HPDE6-E6E7 (cell line): ENCODE measurements around the gene ID2.
A peak's percentile ranks its signal among the peaks of the same experiment; 100 is the strongest.

Experiments used
- DNase-seq: peaks from one replicate; pipeline ENCODE4 v3.0.0; 2011; ENCODE audit warnings: missing footprints; ENCODE audit errors: extremely low spot score

Gene ID2

DNA sequence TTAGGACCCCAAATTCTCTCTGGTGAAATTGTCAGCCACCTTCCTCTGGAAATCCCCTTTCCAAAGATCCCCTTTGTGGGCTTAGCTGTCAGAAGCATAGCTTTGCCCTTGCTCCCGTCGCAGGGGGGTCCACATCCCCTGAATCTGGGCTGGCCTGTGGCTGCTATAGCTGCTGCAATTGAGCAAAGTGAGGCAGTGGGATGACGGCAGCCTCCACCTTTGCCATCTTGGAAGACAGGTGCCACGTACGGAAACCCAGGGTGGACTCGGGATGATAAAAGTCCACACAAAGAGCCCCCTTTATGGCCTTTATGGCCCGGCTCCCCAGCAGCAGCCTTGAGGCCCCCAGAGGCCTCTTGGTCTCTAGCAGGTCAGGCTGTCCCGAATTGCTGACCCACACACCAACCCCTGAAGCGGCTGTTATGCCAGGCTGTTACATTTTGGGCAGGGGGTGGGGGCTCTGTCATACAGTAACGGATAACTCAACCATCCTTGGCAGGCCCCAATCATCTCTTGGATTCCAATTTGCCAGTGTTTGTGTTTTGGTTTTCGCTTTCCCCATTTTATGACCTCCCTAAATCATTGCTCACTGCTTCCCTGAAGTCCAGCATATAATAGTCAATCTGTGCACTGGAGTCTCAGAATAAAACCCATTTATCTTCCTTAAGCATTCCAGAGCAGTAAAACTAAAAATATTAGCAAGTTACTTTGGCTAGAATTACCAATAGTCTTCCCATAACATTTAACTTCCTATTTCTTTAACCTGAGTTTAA is 33.2 kb upstream of the ID2 start:
- DNase-seq = no peak

DNA sequence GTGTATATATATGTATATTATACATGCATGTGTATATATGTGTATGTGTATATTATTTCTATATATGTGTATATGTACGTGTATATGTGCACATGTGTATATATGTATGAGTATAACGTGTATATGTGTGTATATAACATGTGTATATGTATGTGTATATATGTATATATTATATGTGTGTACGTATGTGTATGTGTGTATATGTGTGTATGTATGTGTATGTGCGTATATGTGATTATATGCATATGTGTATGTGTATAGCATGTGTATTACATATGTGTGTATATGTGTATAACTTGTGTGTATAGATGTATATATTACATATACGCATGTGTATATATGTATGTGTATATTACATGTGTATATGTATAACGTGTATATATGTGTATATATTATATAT is 32.1 kb upstream of the ID2 start:
- DNase-seq = no peak

DNA sequence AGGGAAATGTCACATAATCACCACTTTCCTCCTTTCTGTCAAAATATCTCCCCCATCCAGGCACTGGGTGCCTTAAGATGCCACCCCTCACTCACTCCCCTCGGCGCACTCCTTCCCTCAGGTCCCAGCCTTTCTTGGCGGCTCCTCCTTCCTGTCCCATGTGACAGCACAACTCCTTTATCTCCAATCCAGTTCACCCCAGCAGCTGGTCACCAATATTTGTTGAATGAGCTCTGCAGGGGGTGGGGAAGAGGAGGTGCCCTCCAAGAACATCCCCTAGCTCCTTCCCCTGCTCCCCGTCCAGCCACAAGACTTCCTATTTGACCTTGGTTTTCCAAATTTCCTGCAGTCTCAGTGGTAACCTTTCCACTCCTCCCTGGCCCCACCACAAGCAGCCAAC is 31.6 kb upstream of the ID2 start:
- DNase-seq = no peak

DNA sequence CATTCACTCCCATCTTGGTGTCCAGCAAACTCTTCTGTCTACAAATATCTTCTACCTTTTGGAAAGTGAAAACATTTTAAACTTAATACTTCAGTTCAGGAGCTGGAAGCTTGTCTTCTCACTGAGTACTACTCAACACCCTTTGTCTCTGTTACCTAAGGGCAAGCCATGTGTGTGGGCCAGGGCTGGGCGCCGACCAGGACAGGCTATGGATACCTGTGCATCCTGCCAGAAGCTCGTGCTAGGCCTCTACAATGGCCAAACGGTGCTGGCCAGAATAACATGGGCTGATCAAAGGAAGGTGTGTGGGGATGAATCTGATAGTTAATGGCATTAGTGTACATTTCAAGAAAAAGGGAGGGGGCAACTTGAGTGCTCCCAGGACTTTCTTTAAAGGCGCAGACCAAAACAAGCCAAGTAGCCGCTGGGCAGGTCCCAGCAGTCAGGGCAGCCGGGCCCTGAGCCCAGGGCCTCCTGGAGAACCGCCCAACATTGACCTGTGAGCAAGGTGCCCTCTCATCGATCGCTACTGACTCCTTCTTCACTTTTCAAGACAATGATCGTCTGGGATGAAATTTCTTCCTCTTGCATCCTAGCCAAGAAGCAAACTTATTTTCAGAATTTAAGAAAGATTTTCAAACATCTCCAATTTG is 29.0 kb upstream of the ID2 start:
- no peak for DNase-seq

DNA sequence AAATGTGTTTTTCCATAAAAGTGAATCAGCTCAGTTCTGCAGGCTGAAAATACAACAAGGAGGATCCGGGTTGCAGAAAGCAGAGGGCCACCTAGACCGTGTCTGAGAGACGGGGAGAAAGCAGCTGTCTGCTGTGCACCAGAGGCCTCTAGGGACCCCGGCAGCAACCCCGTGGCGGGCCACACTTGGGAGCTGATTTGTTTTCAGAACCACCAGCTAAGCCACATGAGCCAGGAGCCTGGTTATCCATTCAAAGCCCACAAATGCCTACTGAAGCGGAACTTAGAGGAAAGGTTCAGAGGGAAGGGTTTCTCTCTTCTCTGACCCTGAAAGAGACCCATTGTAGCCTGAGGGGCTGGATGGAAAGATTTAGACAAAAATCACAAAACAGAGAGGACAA is 28.4 kb upstream of the ID2 start:
- DNase-seq = no peak

DNA sequence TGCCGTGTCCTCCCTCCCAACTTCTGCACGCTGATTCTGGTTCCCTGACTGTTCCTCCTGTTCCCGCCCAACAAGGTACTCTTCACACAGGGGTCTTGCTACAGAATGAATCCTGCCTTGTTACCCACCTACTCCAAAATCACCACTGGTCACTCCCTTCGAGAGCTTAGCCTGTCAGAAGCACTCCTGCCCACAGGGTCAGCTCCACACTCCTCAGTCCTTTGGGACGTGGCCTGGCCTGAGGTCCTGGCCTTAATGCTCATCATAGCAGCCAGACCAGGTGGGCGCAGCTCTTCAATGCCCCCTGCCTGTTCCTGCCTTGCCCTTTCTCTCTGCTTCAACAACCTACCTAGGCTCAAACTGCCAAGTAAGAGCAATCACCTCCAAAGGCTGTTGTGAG is 27.8 kb upstream of the ID2 start:
- no peak for DNase-seq

DNA sequence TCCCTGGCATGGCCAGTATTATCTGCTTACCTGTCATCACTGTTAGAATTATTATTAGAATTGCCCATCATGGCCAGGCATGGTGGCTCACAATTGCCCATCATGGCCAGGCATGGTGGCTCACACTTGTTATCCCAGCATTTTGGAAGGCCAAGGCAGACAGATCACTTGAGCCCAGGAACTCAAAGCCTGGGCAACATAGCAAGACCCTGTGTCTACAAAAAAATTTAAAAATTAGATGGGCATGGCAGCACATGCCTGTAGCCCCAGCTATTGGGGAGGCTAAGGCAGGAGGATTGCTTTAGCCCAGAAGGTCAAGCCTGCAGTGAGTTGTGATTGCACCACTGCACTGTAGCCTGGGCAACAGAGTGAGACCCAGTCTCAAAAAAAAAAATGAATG is 27.4 kb upstream of the ID2 start:
- no peak for DNase-seq

DNA sequence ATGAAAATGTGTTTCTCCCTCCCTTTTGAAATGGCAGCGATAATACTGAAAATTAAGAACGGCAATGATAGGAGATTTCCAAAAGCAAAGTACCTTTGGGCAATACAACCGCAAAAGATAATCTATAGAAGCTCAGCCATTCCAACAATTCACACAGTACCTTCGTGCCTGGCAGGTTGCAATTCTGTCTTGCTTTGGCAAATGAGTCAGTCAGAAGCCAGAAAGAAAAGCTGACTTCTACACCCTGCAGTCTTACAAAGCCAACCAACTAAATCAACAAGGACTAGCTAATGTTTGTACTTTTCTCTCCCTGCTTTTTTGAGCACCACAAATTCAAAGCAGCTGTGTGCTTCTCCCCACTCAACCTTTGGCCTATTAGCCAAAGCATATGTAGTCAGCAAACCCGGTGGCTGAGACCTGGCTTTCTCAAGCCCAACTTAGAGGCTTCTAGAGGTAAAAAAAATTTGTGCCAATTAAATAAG is 25.7 kb upstream of the ID2 start:
- DNase-seq = no peak

DNA sequence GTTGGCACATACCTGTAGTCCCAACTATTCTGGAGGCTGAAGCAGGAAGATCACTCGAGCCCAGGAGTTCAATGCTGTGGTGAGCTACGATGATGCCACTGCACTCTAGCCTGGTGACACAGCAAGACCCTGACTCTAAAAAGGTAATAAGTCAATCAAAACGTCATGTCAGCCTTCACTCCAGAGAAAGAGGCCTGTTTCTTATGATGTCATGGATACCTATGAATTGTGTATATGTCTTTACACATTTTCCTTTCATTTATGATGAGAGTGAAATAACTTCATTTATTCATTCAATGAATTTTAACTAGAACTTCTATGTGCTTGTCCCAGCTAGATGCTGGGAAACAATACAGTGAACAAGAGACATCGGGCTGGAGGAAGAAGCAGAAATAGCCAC is 25.0 kb upstream of the ID2 start:
- DNase-seq = no peak

DNA sequence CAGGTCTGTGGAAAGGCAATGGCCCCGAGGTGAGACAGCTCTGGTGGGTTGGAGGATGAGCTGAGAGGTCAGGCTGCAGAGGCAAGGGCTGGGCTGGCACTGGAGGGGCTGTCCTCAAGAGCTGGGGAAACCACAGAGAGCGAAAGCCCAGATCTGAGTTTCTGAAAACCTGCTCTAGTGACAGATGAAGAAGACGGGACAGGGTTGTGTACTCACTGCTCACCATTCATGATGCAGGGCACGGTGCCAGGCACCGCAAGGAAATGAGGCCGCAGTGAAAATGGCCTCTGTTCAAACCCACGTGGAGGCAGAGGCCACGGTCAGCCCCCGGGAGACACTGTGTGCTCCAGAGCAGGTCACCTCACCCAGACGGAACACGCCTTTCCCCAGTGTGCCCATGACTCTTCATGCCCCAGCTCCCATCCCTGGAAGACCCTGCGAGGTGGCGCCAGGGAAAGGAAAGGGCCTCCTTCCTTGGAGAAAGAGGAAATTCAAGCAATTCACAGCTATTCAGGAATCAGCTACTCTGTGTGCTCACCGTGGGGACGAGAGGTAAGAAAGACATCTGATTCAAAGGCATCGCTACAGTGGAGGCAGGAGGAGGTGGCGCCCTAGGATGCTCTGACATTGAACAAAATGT is 24.3 kb upstream of the ID2 start:
- no peak for DNase-seq

DNA sequence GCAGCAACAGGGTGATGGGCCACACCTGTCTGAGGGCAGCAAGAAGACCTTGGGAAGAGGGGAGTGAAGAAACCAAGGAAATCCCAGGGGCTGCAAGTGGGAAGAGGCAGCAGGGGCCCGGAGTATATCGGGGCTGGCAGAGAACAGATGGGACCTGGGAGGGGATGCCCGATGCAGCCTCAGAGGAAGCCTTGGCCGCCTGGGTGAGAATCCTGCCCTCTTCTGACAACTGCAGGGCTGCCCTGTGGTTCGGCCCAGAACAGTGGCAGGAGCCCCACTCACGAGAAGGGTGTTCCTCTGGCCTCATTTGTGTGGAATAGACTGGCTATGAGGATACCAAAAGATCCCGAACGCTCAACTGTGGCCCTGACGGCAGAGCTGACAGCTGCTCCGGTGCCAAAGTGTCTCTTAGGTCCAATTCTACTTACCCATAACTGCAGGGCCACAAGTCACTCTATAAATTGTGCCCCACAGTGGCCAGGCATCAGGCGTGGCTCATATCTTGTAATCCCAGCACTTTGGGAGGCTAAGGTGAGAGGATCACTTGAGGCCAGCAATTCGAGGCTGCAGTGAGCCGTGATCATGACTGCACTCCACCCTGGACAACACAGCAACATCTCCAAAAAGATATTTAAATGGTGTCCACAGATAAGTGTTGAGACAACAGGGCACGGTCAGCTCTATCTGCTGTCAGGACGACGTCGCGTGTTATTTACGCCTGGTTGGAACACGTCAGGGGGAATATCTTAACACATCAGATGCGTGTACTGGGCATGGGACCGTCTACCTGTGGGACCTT is 23.6 kb upstream of the ID2 start:
- no peak for DNase-seq

DNA sequence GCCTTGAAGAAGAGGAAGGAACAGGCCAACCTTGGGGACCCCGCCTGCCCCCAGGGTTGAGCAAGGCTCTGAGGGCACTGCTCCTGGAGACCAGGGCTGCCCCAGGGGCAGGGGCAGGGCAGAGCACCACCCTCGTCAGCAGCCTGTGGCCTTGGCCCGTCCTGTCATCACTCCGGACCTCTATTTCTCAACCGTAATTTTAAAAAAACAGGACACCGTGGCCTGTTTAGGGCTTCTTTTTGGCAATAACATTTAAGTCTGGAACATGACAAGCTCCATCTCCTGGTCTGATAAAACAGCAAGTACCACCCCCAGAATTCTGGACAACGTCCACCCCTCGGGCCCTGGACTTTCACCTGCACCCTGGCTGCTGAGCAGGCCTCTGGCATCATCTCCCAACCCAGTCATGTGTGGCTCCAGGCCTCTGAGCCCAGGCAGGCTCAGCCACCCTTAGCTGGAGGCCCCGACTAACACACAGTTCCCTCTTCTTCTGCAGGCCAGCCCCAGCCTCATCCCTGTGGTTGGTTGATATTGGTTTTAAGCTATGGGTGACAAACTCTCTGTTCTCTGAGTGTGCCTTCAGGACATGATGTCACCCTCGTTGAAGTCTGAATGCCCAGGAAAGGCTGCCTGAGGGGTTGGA is 22.6 kb upstream of the ID2 start:
- DNase-seq = no peak

DNA sequence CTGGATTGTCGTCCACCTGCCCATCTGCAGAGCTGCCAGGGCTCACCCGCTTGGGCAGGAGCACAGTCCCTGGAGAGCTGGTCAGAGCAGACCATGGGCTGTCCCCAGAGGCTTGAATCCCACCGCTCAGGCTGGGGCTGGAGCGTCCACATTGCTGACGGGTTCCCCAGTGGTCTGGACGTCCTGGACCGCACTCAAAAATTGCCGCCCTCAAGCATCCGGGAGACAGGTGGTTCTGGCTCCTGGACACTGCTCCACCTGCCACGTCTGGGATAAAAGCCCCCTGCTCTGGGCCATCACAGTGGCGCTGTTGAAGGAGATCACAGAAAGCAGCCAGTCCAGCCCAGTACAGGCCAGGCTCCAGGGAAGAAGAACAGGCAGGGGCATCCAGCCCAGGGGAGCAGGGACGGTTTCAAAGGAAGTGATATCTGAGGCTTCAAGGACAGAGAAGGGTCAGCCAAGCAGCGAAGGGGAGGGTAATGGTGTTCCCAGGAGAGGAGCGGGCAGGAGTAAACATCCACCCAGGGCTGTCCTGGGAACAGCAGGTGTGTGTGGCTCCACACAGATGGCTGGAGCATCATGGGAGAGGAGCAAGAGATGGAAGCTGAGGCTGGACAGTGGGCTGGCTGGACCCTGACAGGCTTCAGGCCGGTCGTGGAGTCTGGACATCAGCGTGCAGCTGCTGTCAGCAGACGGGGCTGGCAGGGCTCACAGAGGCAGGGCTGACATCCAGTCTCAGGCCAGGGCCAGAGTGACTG is 21.9 kb upstream of the ID2 start:
- no peak for DNase-seq

DNA sequence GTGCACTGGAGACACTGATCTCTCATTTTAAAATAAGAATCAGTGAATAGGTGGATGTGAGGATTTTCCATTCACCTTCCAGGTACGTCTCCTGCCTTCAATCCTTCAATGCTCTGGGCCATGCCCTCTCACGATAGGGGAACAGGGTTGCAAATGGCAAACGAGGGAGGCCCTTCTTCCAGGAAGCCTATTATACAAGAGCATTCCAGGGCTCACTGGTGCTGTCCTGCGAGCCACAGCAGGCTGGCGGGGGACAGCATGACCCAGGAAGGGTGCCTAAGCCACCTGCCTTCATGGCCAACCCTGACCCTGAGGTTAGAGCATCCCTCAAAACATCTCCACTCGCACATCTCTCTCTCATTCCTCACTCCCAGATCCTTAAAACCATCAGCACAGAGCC is 20.6 kb upstream of the ID2 start:
- DNase-seq = no peak

DNA sequence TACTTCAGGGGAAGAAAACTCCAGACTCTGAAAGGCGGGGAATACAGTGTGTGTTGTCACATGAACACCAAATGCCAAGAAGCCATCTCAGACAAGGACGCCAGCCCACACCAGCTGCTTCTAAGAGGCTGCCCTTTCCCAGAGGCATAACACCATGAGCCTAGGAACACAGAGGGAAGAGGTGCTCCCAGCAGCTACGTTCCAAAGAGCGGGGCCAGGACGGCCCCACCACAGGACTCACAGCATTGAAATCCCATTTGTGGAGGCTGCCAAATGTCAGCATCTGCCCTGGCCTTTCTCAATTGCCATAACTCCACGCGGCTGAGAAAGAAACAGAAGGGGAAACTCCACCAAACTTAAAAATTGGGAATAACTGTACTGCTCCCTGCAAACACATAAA is 20.1 kb upstream of the ID2 start:
- no peak for DNase-seq

DNA sequence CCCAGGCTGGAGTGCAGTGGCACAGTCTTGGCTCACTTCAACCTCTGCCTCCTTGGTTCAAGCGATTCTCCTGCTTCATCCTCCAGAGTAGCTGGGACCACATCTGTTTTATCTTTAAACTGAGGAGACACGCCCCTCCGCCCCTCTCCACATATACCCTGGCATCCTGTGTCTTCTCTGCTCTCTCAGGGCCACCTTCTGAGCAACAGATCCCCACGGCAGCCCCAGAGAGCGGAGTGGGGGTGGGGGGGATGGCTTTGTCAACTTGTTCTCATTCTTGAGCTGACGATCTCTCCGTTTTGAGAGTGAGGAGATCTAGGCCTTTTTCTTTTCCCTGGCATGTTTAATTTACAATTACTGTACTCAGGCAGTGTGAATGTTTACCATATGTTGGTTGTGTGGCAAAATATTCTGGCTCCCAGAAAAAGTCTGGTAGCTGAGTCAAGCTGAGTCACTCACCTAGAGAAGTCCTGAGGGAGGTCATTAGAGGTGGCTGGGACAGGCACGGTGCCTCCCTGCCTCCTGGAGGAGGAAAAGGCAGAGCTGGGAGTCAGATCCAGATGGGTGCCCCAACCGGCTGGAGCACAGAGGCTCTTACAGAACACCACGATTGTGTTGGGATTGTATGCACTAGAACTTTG is 19.5 kb upstream of the ID2 start:
- DNase-seq = peak; percentile 48

DNA sequence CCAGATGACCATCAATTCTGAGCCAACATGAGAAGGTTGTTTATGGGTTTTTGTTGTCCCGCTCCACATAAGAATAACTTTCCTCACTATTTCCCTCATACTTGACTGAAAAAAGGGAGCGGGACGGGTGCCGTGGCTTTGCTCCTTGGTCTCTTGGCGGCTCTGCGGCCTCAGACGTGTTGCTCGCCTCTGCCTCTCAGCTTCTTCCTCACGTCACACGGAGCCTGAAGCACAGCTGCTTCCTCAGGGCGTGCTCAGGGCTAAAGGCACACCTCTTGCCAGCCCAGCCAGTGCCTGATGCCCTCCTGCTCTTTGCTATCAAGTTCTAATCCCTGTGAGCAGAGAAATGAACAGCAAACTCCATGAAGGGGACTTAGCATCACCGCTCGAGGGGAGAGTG is 17.9 kb upstream of the ID2 start:
- DNase-seq = no peak

DNA sequence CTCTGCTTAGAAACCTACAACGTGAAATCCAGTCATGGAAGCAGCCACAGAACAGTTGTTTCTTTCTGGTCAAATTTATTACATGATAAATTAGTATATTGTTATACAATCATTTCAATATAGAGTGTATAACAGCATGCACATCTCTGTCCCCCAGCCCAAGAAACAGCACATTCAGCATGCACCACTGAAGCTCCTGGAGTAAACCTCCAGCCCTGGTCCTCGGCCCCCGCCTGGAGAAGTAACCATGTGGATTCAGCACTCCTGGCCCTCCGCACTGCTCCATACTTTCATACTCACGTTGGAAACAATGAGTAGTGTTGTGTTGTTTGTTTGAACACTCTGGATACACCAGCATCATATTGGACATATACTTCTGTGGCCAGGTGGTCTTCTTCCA is 15.3 kb upstream of the ID2 start:
- DNase-seq = no peak

DNA sequence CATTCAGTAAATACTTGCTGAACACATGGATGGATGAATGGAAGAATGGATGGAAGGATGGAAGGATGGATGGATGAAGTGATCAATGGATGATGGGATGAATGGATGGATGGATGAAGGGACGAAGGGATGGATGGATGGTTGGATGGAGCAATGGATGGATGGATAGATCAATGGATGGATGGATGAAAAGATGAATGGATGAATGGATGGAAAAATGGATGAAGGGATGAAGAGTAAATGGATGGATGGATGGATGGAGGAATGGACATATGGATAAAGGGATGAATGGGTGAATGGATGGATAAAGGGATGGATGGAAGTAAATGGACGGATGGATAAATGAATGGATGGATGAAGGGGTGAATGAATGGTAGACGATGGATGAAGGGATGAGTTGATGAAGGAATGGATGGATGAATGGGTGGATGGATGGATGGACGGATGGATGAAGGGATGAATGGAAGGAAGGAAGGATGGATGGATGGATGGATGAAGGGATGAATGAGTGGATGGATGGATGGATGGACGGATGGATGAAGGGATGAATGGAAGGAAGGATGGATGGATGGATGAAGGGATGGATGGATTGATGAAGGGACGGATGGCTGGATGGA is 13.9 kb upstream of the ID2 start:
- no peak for DNase-seq

DNA sequence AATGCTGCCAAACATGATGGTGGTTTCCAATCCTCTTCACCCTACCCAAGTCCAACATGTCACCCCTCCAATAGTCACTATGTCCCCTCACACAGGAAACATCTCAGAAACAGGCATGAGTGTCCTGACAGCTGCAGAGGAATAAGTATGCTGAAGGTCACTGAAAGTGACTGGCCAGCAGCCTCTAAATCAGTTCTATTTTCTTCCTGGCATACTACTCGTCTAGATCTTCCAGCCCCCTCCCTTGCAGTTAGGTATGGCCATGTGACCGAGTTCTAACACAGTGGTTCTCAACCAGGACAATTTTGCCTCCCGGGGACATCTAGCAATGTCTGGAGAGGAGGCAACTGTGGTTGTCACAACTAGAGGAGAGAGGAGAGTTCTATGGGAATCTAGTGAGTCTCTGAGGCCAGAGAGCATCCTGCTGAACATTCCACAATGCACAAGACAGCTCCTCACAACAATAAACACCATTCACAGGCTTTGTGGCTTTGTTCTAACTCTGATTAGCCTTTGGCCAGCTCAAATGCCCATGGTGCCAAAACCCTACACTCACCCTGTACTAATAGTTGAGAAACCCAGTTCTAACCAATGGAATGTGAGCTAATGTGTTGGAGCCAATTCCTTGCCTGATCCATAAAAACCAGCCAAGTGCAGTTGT is 12.6 kb upstream of the ID2 start:
- DNase-seq = no peak
